HepG2 (cell line): Measurements from ENCODE around the gene ERRFI1. TPM values are rescaled to one million over a fixed set of nuclear protein-coding genes. Genes with fewer than 3 reads are reported as not detected.

Experiments
- BCL6 ChIP-seq: IDR thresholded peaks from 2 replicates; pipeline ENCODE4 v1.6.1; 2016; ENCODE audit warnings: missing genetic modification reagents, missing compliant biosample characterization
- CEBPZ ChIP-seq: IDR thresholded peaks from 2 replicates; pipeline ENCODE4 v1.6.1; 2012; ENCODE audit warnings: low read length, improper control_type of control experiment
- CHD2 ChIP-seq: IDR thresholded peaks from 2 replicates; pipeline ENCODE4 v1.6.1; 2011; ENCODE audit warnings: low read depth, low read length, improper control_type of control experiment
- DPF2 ChIP-seq: sonication (generic); formaldehyde crosslinking; IDR thresholded peaks from 2 replicates; pipeline ENCODE4 v1.4.0; 2020; ENCODE audit warnings: mild to moderate bottlenecking, low read depth, missing genetic modification reagents, borderline replicate concordance
- FIP1L1 ChIP-seq: fragments of 200-400 bp; formaldehyde crosslinking; IDR thresholded peaks from 2 replicates; pipeline ENCODE4 v1.6.1; 2018; ENCODE audit warnings: low read depth, mild to moderate bottlenecking, low read length, moderate library complexity, borderline replicate concordance; ENCODE audit not compliant: insufficient read depth
- FOXA3 ChIP-seq: IDR thresholded peaks from 2 replicates; pipeline ENCODE4 v1.6.1; 2016; ENCODE audit warnings: missing genetic modification reagents, missing compliant biosample characterization
- GATAD1 ChIP-seq: IDR thresholded peaks from 2 replicates; pipeline ENCODE4 v1.6.1; 2016; ENCODE audit warnings: missing genetic modification reagents, missing compliant biosample characterization
- GATAD2A ChIP-seq: IDR thresholded peaks from 2 replicates; pipeline ENCODE4 v1.6.1; 2016
- HNRNPLL ChIP-seq: fragments of 200-400 bp; formaldehyde crosslinking; IDR thresholded peaks from 2 replicates; pipeline ENCODE4 v1.6.1; 2017; ENCODE audit warnings: mild to moderate bottlenecking, low read depth, low read length; ENCODE audit not compliant: poor library complexity, severe bottlenecking
- HNRNPUL1 ChIP-seq: fragments of 200-400 bp; formaldehyde crosslinking; IDR thresholded peaks from 2 replicates; pipeline ENCODE4 v1.6.1; 2017; ENCODE audit warnings: low read depth, mild to moderate bottlenecking, low read length, moderate library complexity
- IRF9 ChIP-seq: sonication (generic); formaldehyde crosslinking; IDR thresholded peaks from 2 replicates; pipeline ENCODE4 v1.8.0; 2022; ENCODE audit warnings: missing genetic modification reagents, mild to moderate bottlenecking, borderline replicate concordance
- KMT2B ChIP-seq: IDR thresholded peaks from 2 replicates; pipeline ENCODE4 v1.6.1; 2016; ENCODE audit warnings: missing genetic modification reagents, missing compliant biosample characterization
- RNF2 ChIP-seq: fragments of 450-650 bp; conservative IDR thresholded peaks from 2 replicates; pipeline ENCODE4 v1.6.1; 2016; ENCODE audit warnings: low read depth
- RORA ChIP-seq: sonication (generic); formaldehyde crosslinking; IDR thresholded peaks from 2 replicates; pipeline ENCODE4 v1.5.0; 2020; ENCODE audit warnings: mild to moderate bottlenecking, missing genetic modification reagents, moderate library complexity
- SKI ChIP-seq: fragments of 450-650 bp; IDR thresholded peaks from one replicate; pipeline ENCODE4 v1.6.1; 2018; ENCODE audit warnings: mild to moderate bottlenecking; ENCODE audit not compliant: partially characterized antibody
- ZBTB8A ChIP-seq: sonication (generic); formaldehyde crosslinking; IDR thresholded peaks from 2 replicates; pipeline ENCODE4 v1.4.0; 2020; ENCODE audit warnings: mild to moderate bottlenecking, low read depth, missing genetic modification reagents, borderline replicate concordance
- ZNF121 ChIP-seq: sonication (generic); formaldehyde crosslinking; IDR thresholded peaks from 2 replicates; pipeline ENCODE4 v1.5.0; 2020; ENCODE audit warnings: mild to moderate bottlenecking, missing genetic modification reagents
- ZNF33A ChIP-seq: sonication (generic); formaldehyde crosslinking; IDR thresholded peaks from 2 replicates; pipeline ENCODE4 v1.5.1; 2020; ENCODE audit warnings: missing genetic modification reagents, mild to moderate bottlenecking, moderate library complexity, borderline replicate concordance
- ZNF468 ChIP-seq: sonication (generic); formaldehyde crosslinking; IDR thresholded peaks from 2 replicates; pipeline ENCODE4 v1.8.0; 2022; ENCODE audit warnings: mild to moderate bottlenecking, moderate library complexity, missing genetic modification reagents
- ZNF577 ChIP-seq: sonication (generic); formaldehyde crosslinking; IDR thresholded peaks from 2 replicates; pipeline ENCODE4 v1.4.0; 2020; ENCODE audit warnings: mild to moderate bottlenecking, low read depth, missing genetic modification reagents, borderline replicate concordance
- ZNF607 ChIP-seq: sonication (generic); formaldehyde crosslinking; IDR thresholded peaks from 2 replicates; pipeline ENCODE4 v1.5.1; 2020; ENCODE audit warnings: missing genetic modification reagents, mild to moderate bottlenecking, borderline replicate concordance
- ZNF672 ChIP-seq: sonication (generic); formaldehyde crosslinking; IDR thresholded peaks from 2 replicates; pipeline ENCODE4 v1.8.1; 2022; ENCODE audit warnings: missing genetic modification reagents
- ZNF782 ChIP-seq: sonication (generic); formaldehyde crosslinking; IDR thresholded peaks from 2 replicates; pipeline ENCODE4 v1.4.0; 2020; ENCODE audit warnings: missing genetic modification reagents, mild to moderate bottlenecking, borderline replicate concordance
- polyA plus RNA-seq, 8 experiments: library from polyadenylated mRNA; depleted of rRNA in 3 of 8; stranded (reverse) in 7 of 8; unstranded in 1 of 8; fragments of >200 nt; fragmentation: Illumina TruSeq in 4 of 8; extraction: Trizol in 4 of 8; gene quantifications; 2 replicates each; pipeline versions ENCODE4 v1.2.1 to v1.2.3, GENCODE V29; 2011 to 2016; ENCODE audit warnings: low read depth in 4 of 8, missing spikeins in 1 of 8, mixed read lengths in 1 of 8; ENCODE audit not compliant: insufficient read depth in 1 of 8
- total RNA-seq, 5 experiments: library from RNA; depleted of rRNA; stranded (reverse); fragments of >200 nt; fragmentation: Illumina TruSeq; extraction: Trizol; gene quantifications; 2 replicates each; pipeline ENCODE4 v1.2.3, GENCODE V29; 2016; ENCODE audit warnings: low read depth in 1 of 5
- TF ChIP-seq, protein P1 (sequence below): sonication (generic); formaldehyde crosslinking; IDR thresholded peaks from 2 replicates; pipeline ENCODE4 v1.5.0; 2020; ENCODE audit warnings: mild to moderate bottlenecking, missing genetic modification reagents

ERRFI1 gene
- total and polyA plus RNA-seq, 2 of the 13 experiments (the other 11 are each of a cell fraction or from before 2014, with no cell fraction given) = 84.4 to 753 TPM

- TF ChIP-seq CEBPZ (no peak), ZNF468 (CRISPR knock-in tag) (no peak), ZBTB8A (CRISPR knock-in tag) (peak; percentile 11; the same call in 1 of the 2 replicates), ZNF782 (CRISPR knock-in tag) (no peak; the same call in 1 of the 2 replicates), ZNF121 (CRISPR knock-in tag) (peak; percentile 26; the same call in 1 of the 2 replicates), GATAD1 (CRISPR knock-in tag) (no peak), ZNF577 (CRISPR knock-in tag) (no peak), HNRNPLL (no peak), SKI (peak; percentile 89), GATAD2A (CRISPR knock-in tag) (peak; percentile 70; the same call in 1 of the 2 replicates), IRF9 (CRISPR knock-in tag) (peak; percentile 60), ZNF33A (CRISPR knock-in tag) (no peak), DPF2 (CRISPR knock-in tag) (peak; percentile 1; the same call in 1 of the 2 replicates), HNRNPUL1 (no peak), BCL6 (peak; percentile 96), RNF2 (no peak), FOXA3 (CRISPR knock-in tag) (peak; percentile 81), KMT2B (CRISPR knock-in tag) (no peak), CHD2 (no peak), ZNF672 (CRISPR knock-in tag) (no peak), FIP1L1 (no peak), ZNF607 (CRISPR knock-in tag) (peak; percentile 77), RORA (CRISPR knock-in tag) (no peak; the same call in 1 of the 2 replicates)
- TF ChIP-seq, protein P1, sequence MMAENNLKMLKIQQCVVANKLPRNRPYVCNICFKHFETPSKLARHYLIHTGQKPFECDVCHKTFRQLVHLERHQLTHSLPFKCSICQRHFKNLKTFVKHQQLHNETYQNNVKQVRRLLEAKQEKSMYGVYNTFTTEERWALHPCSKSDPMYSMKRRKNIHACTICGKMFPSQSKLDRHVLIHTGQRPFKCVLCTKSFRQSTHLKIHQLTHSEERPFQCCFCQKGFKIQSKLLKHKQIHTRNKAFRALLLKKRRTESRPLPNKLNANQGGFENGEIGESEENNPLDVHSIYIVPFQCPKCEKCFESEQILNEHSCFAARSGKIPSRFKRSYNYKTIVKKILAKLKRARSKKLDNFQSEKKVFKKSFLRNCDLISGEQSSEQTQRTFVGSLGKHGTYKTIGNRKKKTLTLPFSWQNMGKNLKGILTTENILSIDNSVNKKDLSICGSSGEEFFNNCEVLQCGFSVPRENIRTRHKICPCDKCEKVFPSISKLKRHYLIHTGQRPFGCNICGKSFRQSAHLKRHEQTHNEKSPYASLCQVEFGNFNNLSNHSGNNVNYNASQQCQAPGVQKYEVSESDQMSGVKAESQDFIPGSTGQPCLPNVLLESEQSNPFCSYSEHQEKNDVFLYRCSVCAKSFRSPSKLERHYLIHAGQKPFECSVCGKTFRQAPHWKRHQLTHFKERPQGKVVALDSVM = peak; percentile 74
These were observed 1.1 kb upstream of the ERRFI1 start (continued) for GRCh38 chr1:8026976-8027747.
